Measurements from ENCODE around the gene USH2A. TPM values are rescaled to one million over a fixed set of nuclear protein-coding genes. Genes with fewer than 3 reads are reported as not detected.

USH2A gene
- polyA plus RNA-seq, 3 donors: not detected

DNA sequence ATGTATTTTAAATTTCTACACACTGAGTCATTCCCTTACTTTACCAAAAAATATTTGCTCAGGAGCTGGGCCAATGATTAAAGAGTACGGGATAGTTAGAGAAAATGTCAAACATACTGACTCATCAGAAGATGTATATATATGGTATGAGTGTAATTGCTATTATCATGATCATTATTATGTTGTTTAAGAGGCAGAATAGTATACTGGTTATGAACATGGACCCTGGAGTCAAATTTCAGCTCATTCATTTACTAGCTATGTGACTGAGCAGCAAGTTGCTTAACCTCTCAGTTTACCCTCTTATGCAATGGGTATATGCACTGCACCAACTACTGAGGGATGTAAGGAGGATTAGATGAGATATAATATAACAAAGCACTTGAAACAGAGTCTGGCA is 41.2 kb upstream of the USH2A start:
- H3K4me1 ChIP-seq (ENCODE audit: control insufficient read depth in 1 of 2, insufficient read depth in 2 of 2, low read length in 2 of 2): no peaks in the 10 kb centered on the region
- Mint-ChIP-seq H3K4me3 (no peak overlapping the region), H3K9me3 (peaks cover 0 to 10% (median 2%) of the 10 kb centered on the region in 7 donors), H3K4me1 (no peaks in the 10 kb centered on the region), H3K27me3 (ENCODE audit: low read depth in 3 of 3) (peaks cover 0 to 3% (median 2%) of the 10 kb centered on the region in 3 donors), H3K27ac (no peak overlapping the region), H3K36me3 (no peaks in the 10 kb centered on the region)
- no peak overlapping the region for H3K4me2 ChIP-seq (replicated peaks; ENCODE audit: extremely low read depth, low read length, poor library complexity, severe bottlenecking)
- no peak overlapping the region for H2AFZ ChIP-seq (ENCODE audit: insufficient read depth, low read depth, low read length, poor library complexity, severe bottlenecking)
- no peak overlapping the region for H3K4me3 ChIP-seq (replicated peaks in 1 of 3; ENCODE audit: low read depth in 2 of 3, low read length in 3 of 3)
- no peaks in the 10 kb centered on the region for H3K79me2 ChIP-seq (ENCODE audit: insufficient read depth, low read length)
- no peaks in the 10 kb centered on the region for H3K27me3 ChIP-seq (ENCODE audit: control insufficient read depth in 2 of 2, insufficient read depth in 2 of 2, low read length in 2 of 2)
- TF ChIP-seq, protein P1, sequence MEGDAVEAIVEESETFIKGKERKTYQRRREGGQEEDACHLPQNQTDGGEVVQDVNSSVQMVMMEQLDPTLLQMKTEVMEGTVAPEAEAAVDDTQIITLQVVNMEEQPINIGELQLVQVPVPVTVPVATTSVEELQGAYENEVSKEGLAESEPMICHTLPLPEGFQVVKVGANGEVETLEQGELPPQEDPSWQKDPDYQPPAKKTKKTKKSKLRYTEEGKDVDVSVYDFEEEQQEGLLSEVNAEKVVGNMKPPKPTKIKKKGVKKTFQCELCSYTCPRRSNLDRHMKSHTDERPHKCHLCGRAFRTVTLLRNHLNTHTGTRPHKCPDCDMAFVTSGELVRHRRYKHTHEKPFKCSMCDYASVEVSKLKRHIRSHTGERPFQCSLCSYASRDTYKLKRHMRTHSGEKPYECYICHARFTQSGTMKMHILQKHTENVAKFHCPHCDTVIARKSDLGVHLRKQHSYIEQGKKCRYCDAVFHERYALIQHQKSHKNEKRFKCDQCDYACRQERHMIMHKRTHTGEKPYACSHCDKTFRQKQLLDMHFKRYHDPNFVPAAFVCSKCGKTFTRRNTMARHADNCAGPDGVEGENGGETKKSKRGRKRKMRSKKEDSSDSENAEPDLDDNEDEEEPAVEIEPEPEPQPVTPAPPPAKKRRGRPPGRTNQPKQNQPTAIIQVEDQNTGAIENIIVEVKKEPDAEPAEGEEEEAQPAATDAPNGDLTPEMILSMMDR (IDR thresholded peaks at IDR 0.05): no peak
- H3K9me3 ChIP-seq (replicated peaks in 1 of 2; ENCODE audit: control insufficient read depth in 1 of 2, insufficient read depth in 1 of 2, low read length in 2 of 2): no peaks in the 10 kb centered on the region
- DNase-seq: no peak
- H4K20me1 ChIP-seq (ENCODE audit: insufficient read depth, low read length): no peaks in the 10 kb centered on the region
- no CpG with 5 or more reads among the region's 1 CpG for WGBS (ENCODE audit: insufficient coverage)
- H3K36me3 ChIP-seq (replicated peaks in 1 of 2; ENCODE audit: control insufficient read depth in 1 of 2, insufficient read depth in 2 of 2, low read length in 2 of 2): no peaks in the 10 kb centered on the region
- no peak overlapping the region for H3K9ac ChIP-seq (ENCODE audit: insufficient read depth, low read length, poor library complexity, severe bottlenecking)
- H3K27ac ChIP-seq (ENCODE audit: low read depth in 1 of 2, low read length in 2 of 2): no peak overlapping the region
- intact Hi-C loops (cut with micrococcal nuclease): no loop called here

GRCh38 chr1:216462066-216462775 is 39.0 kb upstream of the USH2A start:
- H3K27ac ChIP-seq (ENCODE audit: low read depth in 1 of 2, low read length in 2 of 2): no peak overlapping the region
- H3K36me3 ChIP-seq (replicated peaks in 1 of 2; ENCODE audit: control insufficient read depth in 1 of 2, insufficient read depth in 2 of 2, low read length in 2 of 2): no peaks in the 10 kb centered on the region
- TF ChIP-seq, protein P1 (IDR thresholded peaks at IDR 0.05): no peak
- H3K36me3 Mint-ChIP-seq: no peaks in the 10 kb centered on the region
- H3K27me3 Mint-ChIP-seq (ENCODE audit: low read depth in 3 of 3): peaks cover 0 to 3% (median 2%) of the 10 kb centered on the region in 3 donors
- no peaks in the 10 kb centered on the region for H3K9me3 ChIP-seq (replicated peaks in 1 of 2; ENCODE audit: control insufficient read depth in 1 of 2, insufficient read depth in 1 of 2, low read length in 2 of 2)
- H3K27ac Mint-ChIP-seq: no peak overlapping the region
- no peak overlapping the region for H3K9ac ChIP-seq (ENCODE audit: insufficient read depth, low read length, poor library complexity, severe bottlenecking)
- no peaks in the 10 kb centered on the region for H3K79me2 ChIP-seq (ENCODE audit: insufficient read depth, low read length)
- H3K4me2 ChIP-seq (replicated peaks; ENCODE audit: extremely low read depth, low read length, poor library complexity, severe bottlenecking): no peak overlapping the region
- no peak overlapping the region for H3K4me3 ChIP-seq (replicated peaks in 1 of 3; ENCODE audit: low read depth in 2 of 3, low read length in 3 of 3)
- H3K4me1 ChIP-seq (ENCODE audit: control insufficient read depth in 1 of 2, insufficient read depth in 2 of 2, low read length in 2 of 2): no peaks in the 10 kb centered on the region
- H3K4me3 Mint-ChIP-seq: no peak overlapping the region
- H3K4me1 Mint-ChIP-seq: no peaks in the 10 kb centered on the region
- intact Hi-C loops (cut with micrococcal nuclease): no loop called here
- H3K9me3 Mint-ChIP-seq: peaks cover 0 to 10% (median 2%) of the 10 kb centered on the region in 7 donors
- no CpG with 5 or more reads among the region's 3 CpGs for WGBS (ENCODE audit: insufficient coverage)
- no peaks in the 10 kb centered on the region for H4K20me1 ChIP-seq (ENCODE audit: insufficient read depth, low read length)
- H2AFZ ChIP-seq (ENCODE audit: insufficient read depth, low read depth, low read length, poor library complexity, severe bottlenecking): no peak overlapping the region
- no peak for DNase-seq
- H3K27me3 ChIP-seq (ENCODE audit: control insufficient read depth in 2 of 2, insufficient read depth in 2 of 2, low read length in 2 of 2): no peaks in the 10 kb centered on the region
